OCI-LY1 (cell line): ENCODE measurements around the gene SSC4D.
"Not testable (repeated sequence)": the region's sequence is repeated elsewhere in the genome, so short reads cannot be mapped to it uniquely, and the experiment has no call there.

ENCODE experiments used
- H2AFZ ChIP-seq: fragments of 200-600 bp; sonication (generic), shearing (Covaris generic); 2 replicates; pipeline ENCODE4 v1.6.0; 2014; ENCODE audit warnings: antibody characterized with exemption, mild to moderate bottlenecking, low read length
- H3F3A ChIP-seq: fragments of 200-600 bp; sonication (generic), shearing (Covaris generic); 2 replicates; pipeline ENCODE4 v1.6.0; 2014; ENCODE audit warnings: mild to moderate bottlenecking, antibody characterized with exemption, low read length, moderate library complexity; ENCODE audit not compliant: insufficient read depth
- H3K27ac ChIP-seq: fragments of 200-600 bp; sonication (generic); 2 replicates; pipeline ENCODE4 v1.5.1; 2014; ENCODE audit warnings: low read length, mixed run types, mild to moderate bottlenecking, low read depth; ENCODE audit not compliant: poor library complexity, severe bottlenecking
- H3K27me3 ChIP-seq: fragments of 200-600 bp; sonication (generic); 2 replicates; pipeline ENCODE4 v1.6.0; 2014; ENCODE audit warnings: antibody characterized with exemption, mild to moderate bottlenecking, low read length, moderate library complexity; ENCODE audit not compliant: insufficient read depth
- H3K36me3 ChIP-seq: fragments of 200-600 bp; sonication (generic); 2 replicates; pipeline ENCODE4 v1.6.1; 2014; ENCODE audit warnings: mild to moderate bottlenecking, antibody characterized with exemption, low read length, moderate library complexity, mixed read lengths; ENCODE audit not compliant: insufficient read depth
- H3K4me1 ChIP-seq: fragments of 200-600 bp; sonication (generic); 2 replicates; pipeline ENCODE4 v1.5.1; 2014; ENCODE audit warnings: mild to moderate bottlenecking, low read length, moderate library complexity; ENCODE audit not compliant: insufficient read depth, severe bottlenecking
- H3K4me2 ChIP-seq: fragments of 200-600 bp; sonication (generic), shearing (Covaris generic); 2 replicates; pipeline ENCODE4 v1.6.1; 2014; ENCODE audit warnings: low read length
- H3K4me3 ChIP-seq: fragments of 200-600 bp; sonication (generic); 2 replicates; pipeline ENCODE4 v1.5.1; 2014; ENCODE audit warnings: low read length, low read depth, mild to moderate bottlenecking, mixed read lengths; ENCODE audit not compliant: poor library complexity, severe bottlenecking
- H3K79me2 ChIP-seq: fragments of 200-600 bp; shearing (Covaris generic); 2 replicates; pipeline ENCODE4 v1.6.1; 2016; ENCODE audit warnings: mixed run types, low read length, mixed read lengths; ENCODE audit not compliant: insufficient read depth
- H3K9ac ChIP-seq: fragments of 200-600 bp; sonication (generic), shearing (Covaris generic); 2 replicates; pipeline ENCODE4 v1.6.1; 2014; ENCODE audit warnings: mild to moderate bottlenecking, low read length, mixed read lengths
- H3K9me2 ChIP-seq: fragments of 200-600 bp; sonication (generic), shearing (Covaris generic); 2 replicates; pipeline ENCODE4 v1.6.1; 2014; ENCODE audit warnings: low read depth, mild to moderate bottlenecking, low read length, mixed read lengths
- H3K9me3 ChIP-seq: fragments of 200-600 bp; shearing (Covaris generic); 2 replicates; pipeline ENCODE4 v1.6.1; 2014; ENCODE audit warnings: low read length, mixed read lengths
- H4K20me1 ChIP-seq: fragments of 200-600 bp; sonication (generic), shearing (Covaris generic); 2 replicates; pipeline ENCODE4 v1.6.0; 2016; ENCODE audit warnings: mild to moderate bottlenecking, low read length; ENCODE audit not compliant: insufficient read depth
- EZH2 ChIP-seq: fragments of 200-600 bp; sonication (generic), shearing (Covaris generic); IDR thresholded peaks from 2 replicates; pipeline ENCODE4 v1.8.0; 2017; ENCODE audit warnings: borderline replicate concordance, mixed run types, mild to moderate bottlenecking, antibody characterized with exemption, low read length, moderate library complexity, mixed read lengths
- TF ChIP-seq, protein P1 (sequence below): fragments of 200-600 bp; sonication (generic), shearing (Covaris generic); IDR thresholded peaks from 2 replicates; pipeline ENCODE4 v1.5.1; 2017; ENCODE audit warnings: mild to moderate bottlenecking, antibody characterized with exemption, low read length, moderate library complexity, mixed read lengths

Gene SSC4D

DNA sequence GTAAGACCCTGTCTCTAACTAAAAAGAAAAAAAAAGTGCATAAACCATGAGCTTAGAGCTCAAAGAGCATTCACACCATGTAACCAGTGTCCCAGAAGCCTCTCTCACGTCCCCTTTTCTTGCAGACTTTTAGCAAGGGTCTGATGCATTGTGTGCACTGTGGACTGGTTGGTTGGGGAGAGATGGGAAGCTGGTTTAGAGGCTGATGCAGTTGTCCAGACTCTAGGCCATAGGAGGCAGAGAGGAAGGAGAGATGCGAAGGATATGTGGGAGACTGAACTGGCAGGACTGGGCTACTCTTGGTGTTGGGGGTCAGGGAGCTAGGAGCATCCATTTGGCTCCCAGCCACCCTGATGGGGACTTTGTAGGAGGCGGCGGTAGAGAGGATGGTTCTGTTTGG lies 1.8 kb downstream of the SSC4D start:
- Histone ChIP-seq H4K20me1 (no peaks in the 10 kb centered on the region), H3K27ac (no peak overlapping the region), H3F3A (no peaks in the 10 kb centered on the region), H3K4me3 (no peak overlapping the region), H3K4me2 (no peak overlapping the region), H3K36me3 (no peaks in the 10 kb centered on the region), H3K9me3 (no peaks in the 10 kb centered on the region), H2AFZ (no peak overlapping the region), H3K9ac (no peak overlapping the region), H3K9me2 (no peaks in the 10 kb centered on the region), H3K4me1 (no peaks in the 10 kb centered on the region), H3K79me2 (no peaks in the 10 kb centered on the region), H3K27me3 (peaks cover 14% of the 10 kb centered on the region; the same call in 1 of the 2 replicates)
- TF ChIP-seq, protein P1, sequence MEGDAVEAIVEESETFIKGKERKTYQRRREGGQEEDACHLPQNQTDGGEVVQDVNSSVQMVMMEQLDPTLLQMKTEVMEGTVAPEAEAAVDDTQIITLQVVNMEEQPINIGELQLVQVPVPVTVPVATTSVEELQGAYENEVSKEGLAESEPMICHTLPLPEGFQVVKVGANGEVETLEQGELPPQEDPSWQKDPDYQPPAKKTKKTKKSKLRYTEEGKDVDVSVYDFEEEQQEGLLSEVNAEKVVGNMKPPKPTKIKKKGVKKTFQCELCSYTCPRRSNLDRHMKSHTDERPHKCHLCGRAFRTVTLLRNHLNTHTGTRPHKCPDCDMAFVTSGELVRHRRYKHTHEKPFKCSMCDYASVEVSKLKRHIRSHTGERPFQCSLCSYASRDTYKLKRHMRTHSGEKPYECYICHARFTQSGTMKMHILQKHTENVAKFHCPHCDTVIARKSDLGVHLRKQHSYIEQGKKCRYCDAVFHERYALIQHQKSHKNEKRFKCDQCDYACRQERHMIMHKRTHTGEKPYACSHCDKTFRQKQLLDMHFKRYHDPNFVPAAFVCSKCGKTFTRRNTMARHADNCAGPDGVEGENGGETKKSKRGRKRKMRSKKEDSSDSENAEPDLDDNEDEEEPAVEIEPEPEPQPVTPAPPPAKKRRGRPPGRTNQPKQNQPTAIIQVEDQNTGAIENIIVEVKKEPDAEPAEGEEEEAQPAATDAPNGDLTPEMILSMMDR, result no peak

DNA sequence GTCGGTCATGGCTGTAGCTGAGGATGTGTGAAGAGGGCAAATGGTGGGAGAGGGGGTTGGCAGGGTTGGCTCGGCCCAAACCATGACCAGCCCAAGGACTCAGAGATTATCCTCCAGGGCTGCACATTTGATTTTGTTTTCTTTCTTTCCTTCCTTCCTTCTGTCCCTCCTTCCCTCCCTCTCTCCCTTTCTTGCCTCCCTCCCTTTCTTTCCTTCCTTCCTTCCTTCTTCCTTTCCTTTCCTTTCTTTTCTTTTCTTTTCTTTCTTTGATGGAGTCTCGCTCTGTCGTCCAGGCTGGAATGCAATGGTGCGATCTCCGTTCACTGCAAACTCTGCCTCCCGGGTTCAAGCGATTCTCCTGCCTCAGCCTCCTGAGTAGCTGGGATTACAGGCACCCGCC lies 3.8 kb downstream of the SSC4D start:
- H3K4me2 ChIP-seq, result no peak overlapping the region
- no peaks in the 10 kb centered on the region for H4K20me1 ChIP-seq
- no peak overlapping the region for H2AFZ ChIP-seq
- H3K79me2 ChIP-seq, result no peaks in the 10 kb centered on the region
- no peak overlapping the region for H3K27ac ChIP-seq
- H3K9me2 ChIP-seq, result no peaks in the 10 kb centered on the region
- H3K4me1 ChIP-seq, result no peaks in the 10 kb centered on the region
- H3K4me3 ChIP-seq, result no peak overlapping the region
- peaks cover 8% of the 10 kb centered on the region; the same call in 1 of the 2 replicates for H3K27me3 ChIP-seq
- H3K36me3 ChIP-seq, result no peaks in the 10 kb centered on the region
- no peaks in the 10 kb centered on the region for H3F3A ChIP-seq
- H3K9ac ChIP-seq, result no peak overlapping the region
- no peak for TF ChIP-seq EZH2
- TF ChIP-seq, protein P1, result no peak
- no peaks in the 10 kb centered on the region for H3K9me3 ChIP-seq

DNA sequence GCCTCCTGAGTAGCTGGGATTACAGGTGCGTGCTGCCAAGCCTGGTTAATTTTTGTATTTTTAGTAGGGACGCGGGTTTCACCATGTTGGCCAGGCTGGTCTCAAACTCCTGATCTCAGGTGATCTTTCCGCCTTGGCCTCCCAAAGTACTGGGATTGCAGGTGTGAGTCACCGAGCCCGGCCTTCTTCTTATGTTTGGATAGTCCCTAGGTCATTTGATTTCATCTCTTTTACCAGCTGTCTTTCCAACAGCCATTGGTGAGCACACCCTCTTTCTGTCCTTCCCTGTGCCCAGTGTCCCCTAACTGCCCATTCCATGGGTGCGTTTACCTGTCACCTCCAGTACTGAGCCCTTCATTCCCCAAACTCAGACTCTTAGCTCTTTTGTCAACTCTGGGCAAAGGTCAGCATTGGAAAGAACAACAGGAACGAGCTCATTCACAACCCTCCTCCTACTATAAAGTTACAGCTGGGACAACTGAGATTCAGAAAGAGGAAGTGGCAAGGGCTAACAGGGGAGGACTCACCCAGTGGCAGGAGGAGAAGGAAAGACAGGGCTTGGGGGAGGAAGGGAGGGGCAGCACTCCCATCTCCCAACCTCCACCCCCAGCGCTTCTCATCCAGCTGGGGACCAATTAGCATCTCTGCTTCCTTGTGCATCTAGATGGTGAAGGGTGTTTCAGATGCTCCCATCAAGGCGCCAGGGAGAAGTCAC lies 5.6 kb downstream of the SSC4D start:
- Histone ChIP-seq H3F3A (no peaks in the 10 kb centered on the region), H3K9me3 (no peaks in the 10 kb centered on the region), H2AFZ (no peak overlapping the region), H4K20me1 (no peaks in the 10 kb centered on the region), H3K9me2 (no peaks in the 10 kb centered on the region), H3K27ac (no peak overlapping the region), H3K4me1 (no peaks in the 10 kb centered on the region), H3K36me3 (no peaks in the 10 kb centered on the region), H3K79me2 (no peaks in the 10 kb centered on the region), H3K27me3 (peaks cover 8% of the 10 kb centered on the region; the same call in 1 of the 2 replicates), H3K4me3 (no peak overlapping the region), H3K9ac (no peak overlapping the region), H3K4me2 (no peak overlapping the region)
- TF ChIP-seq EZH2, result no peak
- TF ChIP-seq, protein P1, result no peak

DNA sequence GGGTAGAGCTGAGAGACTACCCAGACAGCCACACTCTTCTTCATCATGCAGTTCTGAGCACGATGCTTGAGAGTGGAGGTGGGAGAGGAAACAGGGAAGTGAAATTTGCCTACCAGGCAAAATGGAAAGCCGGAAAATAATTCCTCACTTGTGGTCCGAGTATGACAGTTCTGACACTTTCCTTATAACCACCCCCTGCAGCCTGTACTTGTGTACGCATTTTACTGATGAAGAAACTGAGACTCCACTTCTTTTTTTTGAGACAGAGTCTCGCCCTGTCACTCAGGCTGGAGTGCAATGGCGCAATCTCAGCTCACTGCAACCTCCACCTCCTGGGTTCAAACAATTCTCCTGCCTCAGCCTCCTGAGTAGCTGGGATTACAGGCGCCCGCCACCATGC lies 6.4 kb downstream of the SSC4D start:
- not testable (repeated sequence) for H3K79me2 ChIP-seq, H3K27ac ChIP-seq, H3F3A ChIP-seq, H3K4me1 ChIP-seq, H3K9me2 ChIP-seq, H4K20me1 ChIP-seq, H3K4me3 ChIP-seq, H3K9ac ChIP-seq, H2AFZ ChIP-seq, H3K27me3 ChIP-seq, H3K9me3 ChIP-seq, H3K36me3 ChIP-seq, H3K4me2 ChIP-seq
